ENCODE data around the gene GSE1.

GRCh38 chr16:85674828-85675227 lies 61.7 kb downstream of the GSE1 start:
- no peak for TF ChIP-seq CTCF (IDR thresholded peaks at IDR 0.05)
- TF ChIP-seq POLR2A (IDR thresholded peaks at IDR 0.05), result no peak
